CD4-positive, alpha-beta T cell treated with Interleukin-6 for 4 hours (primary cell): Measurements from ENCODE around the gene PDGFB.

ENCODE experiments used
- DNase-seq: peaks from one replicate; pipeline ENCODE4 v3.0.0-alpha.2; 2020; ENCODE audit warnings: mixed read lengths

The PDGFB gene

GRCh38 chr22:39238966-39239505, 5.7 kb downstream of the PDGFB start:
- no peak for DNase-seq

DNA sequence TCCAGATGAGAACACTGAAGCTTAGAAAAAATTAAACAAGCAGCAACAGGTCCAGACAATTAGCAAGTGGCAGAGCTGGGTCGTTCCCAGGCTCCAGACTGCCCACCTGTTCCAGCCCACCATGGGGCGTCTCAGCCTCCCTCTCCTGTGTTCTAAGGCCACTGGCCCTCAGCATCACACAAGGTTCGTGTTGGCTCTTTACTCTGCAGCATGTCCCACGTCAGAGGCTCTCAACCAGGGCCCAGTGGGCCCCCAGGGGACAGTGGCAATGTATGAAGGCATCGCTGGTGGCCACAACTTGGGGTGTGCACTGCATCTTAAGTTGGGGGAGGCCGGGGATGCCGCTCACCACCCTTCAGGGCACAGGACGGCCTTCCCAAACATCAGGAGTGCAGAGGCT, 6.2 kb downstream of the PDGFB start:
- no peak for DNase-seq

GRCh38 chr22:39238101-39238466, 6.7 kb downstream of the PDGFB start:
- no peak for DNase-seq

DNA sequence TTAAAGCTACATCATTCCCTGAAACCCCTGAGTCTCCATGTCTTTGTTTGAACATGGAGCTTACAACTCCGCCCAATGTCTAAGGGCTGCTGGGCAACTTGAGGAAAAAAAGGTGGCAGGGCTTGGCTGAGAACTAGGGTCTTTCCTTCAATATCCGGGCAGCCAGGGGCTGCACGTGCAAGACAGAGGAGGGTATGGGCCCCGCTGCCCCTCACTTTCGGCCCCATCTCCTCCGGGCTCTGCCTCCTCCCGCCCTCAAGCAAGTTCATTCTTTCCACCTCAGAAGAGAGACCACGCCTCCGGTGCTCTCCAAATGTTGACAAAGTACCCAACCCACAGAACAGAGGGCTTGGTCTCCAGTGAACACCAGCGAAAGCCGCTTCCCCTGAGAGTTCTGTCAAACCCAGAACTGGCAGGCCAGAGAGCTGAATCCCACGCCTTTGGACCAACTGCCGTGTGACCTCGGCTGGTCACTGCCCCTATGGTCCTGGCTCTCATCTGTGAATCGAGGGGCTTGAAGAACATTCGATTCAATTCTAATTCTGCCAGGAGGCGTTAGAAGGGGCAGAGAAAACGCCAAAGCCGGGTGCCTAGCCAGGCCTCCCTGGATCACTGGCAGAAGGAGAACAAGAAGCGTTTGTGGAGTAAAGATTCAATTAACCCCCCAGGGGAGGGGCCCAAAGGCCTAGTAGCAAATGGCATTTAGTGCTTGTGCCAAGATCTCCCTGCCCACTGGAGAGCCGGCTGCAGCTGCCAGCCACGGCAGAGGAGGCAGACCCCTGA, 7.3 kb downstream of the PDGFB start:
- DNase-seq, result peak; percentile 48

- peak; percentile 71 for DNase-seq
Measured at GRCh38 chr22:39236321-39237317, 8.2 kb downstream of the PDGFB start.

DNA sequence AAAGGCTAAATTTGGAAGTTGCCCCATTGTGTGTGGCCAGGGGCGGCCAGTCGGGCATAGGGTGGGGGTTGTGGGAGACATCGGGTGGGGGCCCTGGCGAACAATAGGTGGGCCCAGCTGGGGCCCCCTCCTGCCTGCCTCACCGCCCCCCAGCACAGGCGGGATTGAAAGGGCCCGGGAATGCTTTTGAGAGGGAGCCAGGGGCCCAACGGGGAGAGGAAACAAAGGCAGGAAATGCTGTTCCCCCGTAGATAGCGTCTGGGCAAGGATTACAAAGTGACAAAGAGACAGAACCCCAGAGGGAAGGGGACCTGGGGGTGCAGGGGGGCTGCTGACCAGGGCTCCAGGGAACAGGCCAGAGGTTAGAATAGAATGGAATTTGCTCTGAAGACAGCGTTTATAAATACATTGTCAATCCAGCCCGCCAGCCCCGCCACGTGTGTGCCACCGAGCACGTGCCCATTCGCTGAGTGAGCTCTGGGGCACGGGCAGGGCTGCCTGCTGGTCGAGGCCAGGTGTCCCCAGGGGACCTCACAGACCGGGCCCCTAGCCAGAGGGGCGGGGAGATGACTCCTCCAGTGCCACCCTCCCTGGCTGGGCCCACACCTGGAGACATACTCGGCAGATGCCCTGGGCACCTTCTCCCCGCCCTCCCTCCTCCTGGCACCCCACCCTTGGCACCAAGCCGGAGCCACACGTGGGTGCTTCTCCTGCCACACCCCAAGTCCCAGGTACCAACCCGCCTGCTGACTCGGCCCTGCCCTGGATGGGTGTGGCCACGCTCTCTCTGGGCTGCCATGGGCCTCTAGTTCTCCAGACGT, 9.7 kb downstream of the PDGFB start:
- DNase-seq, result no peak

- no peak for DNase-seq
Measured at GRCh38 chr22:39234472-39234787, 10.4 kb downstream of the PDGFB start.

DNA sequence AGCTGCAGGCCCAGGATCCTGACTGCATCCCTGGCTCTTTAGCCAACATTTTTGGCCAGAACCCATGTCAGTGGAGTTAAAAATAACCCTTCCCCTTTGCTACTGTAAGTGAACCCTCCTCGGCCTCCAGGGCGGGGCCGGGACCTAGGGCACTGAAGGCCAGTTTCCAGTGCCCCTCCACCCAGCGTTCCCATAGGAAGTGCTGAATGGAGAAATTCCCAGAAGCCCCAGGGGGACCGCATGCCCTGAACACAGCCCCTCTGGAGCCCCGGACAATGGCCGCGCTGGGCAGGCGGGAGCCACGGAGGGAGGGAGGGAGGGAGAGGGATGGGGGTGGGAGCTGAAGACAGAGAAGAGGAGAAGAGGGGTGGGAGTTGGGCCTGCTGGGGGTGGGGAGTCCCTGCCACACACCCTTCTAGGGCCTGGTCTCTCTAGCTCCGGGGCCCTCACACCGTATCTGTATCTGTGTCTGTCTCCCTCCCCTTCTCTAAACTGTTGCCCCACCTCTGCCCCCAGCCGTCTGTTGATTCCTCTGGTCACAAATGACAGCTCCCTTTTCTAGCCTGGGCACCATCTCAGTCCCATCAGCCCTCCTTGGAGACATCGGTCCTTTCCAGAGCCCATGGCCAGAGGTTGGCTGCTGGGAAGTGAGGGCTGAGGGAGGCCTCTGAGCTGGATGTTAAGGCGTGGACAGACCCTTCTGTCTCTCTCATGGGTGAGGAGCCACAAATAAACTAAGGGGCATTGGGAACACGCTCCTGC, 10.9 kb downstream of the PDGFB start:
- no peak for DNase-seq

DNA sequence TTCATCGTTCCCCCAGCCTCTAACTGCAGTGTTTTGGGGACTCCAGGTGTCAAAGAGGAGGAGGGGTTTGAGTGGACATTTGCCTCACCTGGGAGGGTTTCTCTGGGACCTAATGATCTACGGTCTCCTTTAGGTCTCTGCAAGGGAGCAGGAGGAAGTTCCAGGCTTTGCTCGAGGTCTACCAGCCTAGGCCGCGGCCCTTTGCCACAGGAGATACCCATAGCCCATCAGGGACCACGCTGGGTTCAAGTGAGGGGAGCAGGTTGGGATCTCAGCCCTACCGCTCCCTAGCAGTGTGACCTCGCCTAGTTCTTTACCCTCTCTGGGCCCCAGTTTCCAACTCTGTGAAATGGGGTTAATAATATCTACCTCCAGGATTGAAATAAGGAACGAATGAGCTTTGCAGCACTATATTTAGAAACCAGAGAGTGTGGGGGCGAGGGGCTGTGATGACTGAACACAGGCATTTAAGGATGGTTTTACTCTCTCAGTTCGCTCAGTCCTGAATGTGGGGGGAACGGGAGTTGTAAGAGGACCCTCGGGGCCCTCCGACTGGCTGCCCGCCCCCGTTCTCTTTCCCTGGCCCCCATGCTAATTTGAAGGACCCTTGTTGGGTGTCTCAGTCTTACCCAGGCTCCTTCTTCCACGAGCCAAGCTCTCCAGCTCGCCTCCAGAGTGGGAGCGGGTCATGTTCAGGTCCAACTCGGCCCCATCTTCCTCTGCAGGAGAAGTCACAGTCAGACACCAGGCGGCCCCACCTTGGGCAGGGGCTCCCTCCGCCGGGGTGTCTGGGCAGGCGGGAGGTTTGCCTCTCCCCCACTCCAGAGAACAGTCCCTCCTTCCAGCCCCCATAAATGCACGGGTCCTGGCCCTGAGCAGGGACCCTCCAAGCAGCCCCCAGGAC, 11.7 kb downstream of the PDGFB start:
- no peak for DNase-seq

DNA sequence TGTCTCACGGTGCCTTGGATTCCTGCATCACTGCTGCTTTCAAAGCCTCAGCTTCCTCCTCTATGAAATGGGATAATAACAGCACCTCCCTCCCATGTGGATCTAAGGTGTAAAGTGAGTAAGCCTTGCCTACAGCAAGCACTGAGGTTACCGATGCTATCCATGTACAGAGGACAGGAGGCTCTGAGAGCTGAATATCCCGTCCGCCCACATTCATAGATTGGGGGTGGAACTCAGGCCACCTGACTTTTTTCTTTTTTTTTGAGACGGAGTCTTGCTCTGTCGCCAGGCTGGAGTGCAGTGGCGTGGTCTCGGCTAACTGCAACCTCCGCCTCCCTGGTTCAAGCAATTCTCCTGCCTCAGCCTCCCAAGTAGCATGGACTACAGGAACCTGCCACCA, 12.5 kb downstream of the PDGFB start:
- DNase-seq, result no peak

DNA sequence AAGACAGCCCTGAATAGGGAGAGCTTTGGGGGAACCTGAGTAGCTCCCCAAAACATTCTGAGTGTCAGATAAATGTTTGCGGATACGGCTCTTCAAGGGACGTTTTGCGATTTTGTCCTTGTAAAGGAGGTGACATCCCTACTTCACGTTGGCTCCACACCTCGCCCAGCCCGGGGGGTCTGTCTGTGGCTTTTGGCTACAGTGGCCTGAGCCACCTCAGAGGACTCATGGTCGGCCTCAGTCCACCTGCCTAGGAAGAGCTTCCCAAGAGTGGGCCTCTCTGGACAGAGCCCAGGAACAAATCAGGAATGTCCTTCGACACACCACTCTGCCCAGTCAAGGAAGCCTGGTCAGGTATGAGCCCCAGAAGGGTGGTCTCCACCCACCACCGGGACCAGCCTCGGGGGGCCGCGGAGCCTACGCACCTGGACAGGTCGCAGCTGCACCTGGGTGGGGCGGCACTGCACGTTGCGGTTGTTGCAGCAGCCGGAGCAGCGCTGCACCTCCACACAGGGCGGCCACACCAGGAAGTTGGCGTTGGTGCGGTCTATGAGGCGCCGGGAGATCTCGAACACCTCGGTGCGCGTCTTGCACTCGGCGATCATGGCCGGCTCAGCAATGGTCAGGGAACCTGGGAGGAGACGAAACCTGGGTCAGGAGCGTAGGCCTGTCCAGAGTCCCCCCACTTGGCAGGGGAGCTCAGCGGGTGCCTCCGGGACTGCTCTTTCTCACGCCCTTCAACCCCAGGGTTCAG, 13.4 kb downstream of the PDGFB start:
- no peak for DNase-seq

GRCh38 chr22:39230261-39231196, 14.3 kb downstream of the PDGFB start:
- no peak for DNase-seq

DNA sequence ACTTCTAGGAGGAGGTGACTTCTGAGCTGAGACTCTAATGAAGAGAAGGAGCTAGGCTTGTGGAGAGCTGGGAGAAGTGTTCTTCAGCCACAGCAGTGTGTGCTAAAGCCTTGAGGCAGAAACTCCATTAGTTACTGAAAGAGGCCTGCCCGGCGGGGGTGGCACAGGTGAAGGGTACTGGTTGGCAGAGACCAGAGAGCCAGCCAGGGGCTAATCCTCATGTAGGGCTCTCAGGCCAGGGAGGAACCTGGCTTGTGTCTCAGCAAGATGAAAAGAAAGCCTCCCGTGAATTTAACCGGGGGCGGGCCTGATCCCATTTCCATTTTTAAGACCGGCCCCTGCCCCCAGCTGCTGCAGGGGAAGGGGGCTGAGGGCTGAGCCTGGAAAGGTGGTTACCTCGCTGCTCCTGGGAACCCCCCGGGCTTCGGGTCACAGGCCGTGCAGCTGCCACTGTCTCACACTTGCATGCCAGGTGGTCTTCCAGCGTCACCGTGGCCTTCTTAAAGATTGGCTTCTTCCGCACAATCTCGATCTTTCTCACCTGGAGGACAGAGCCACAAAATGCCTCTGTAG, 15.0 kb downstream of the PDGFB start:
- no peak for DNase-seq

DNA sequence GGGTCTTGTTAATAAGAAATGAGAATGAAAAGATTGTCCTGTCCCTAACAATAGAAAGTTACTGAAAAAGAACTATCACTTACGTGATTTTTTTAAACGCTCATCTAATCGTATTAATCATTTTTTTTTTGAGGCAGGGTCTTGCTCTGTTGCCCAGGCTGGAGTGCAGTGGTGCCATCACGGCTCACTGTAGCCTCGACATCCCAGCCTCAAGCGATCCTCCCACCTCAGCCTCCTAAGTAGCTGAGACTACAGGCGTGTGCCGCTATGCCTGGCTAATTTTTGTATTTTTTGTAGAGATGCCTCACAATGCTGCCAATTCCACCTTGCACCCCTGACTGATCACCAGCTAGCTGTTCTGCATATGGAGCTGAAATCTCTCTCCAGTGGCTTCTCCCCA, 15.7 kb downstream of the PDGFB start:
- no peak for DNase-seq

DNA sequence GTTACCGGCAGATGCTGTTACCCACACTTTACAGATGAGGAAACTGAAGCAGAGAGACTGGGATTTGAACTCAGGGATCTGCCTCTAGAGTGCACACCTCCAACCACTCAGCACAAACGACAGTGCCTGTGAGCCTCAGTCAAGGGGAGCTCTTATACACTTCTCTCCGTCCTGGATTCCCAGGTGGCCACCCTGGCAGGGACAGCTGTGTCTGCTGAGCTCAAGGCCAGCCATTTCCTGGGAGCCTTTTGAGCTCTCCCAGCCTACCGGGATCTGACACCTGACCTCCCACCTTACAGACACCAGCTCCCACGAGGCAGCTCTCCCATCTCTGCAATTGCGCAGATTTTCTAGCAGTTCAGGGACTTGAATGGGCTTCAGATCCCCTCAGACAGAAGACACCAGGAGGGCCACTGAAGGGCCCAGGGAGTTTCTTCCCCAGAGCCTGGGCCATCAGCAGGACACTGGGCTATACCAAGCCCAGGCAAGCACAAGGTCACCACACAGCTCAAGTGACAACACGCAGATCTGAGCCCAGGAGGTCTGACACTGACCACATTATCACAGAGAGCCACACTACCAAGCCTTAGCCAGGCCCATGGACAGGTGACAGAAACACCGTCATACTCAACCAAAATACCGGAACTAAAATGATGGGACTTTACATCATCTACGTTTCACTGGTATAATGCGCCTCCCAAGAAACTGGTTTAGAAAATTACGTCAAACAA, 17.1 kb downstream of the PDGFB start:
- DNase-seq, result no peak

GRCh38 chr22:39226353-39226752, 18.4 kb downstream of the PDGFB start:
- no peak for DNase-seq

DNA sequence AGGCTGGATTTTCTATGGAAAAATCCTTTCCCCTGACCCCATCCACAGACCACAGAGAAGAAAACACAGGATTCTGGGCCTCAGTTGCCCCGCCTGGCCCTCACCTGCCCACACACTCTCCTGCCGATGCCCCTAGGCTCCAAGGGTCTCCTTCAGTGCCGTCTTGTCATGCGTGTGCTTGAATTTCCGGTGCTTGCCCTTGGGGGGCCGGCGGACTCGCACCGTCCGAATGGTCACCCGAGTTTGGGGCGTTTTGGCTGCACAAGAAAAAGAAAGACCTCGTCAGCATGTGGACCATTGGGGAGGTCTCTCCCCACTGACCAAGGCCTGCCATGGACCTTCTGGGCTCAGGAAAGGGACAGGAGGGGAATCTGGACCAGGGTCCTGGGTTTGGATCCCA, 19.2 kb downstream of the PDGFB start:
- DNase-seq, result no peak

DNA sequence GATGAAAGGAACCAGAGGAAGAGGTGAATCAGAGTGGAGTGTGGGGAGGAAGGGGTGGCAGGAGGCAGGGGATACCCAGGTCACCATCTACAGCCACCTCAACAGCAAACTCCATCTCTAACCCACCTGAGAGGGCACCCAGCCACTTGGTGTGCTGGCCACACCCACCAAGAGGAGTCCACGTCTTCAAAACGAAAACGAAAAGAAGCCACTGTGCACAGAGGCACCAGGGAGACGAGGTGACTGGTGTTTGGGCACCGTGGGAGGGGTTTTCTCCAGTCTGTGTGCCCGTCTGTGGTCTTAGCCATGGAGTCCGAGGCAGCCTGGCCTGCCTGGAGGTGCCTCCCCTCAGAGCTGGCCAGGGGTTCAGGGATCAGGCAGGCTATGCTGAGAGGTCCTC, 20.2 kb downstream of the PDGFB start:
- DNase-seq, result no peak
